ENCODE results near the gene SPSB2.

Gene SPSB2

GRCh38 chr12:6899837-6900519 is 26.9 kb upstream of the SPSB2 start:
- H3K9me3 ChIP-seq (ENCODE audit: control insufficient read depth, insufficient read depth, low read depth, low read length): no peaks in the 10 kb centered on the region
- no peak overlapping the region for H3K27ac ChIP-seq (ENCODE audit: extremely low read depth, low read depth, low read length)
- ChIA-PET POLR2A (no interaction called here), CTCF (interaction anchor here (1.7 kb wide), 1 partner anchor 30 kb away, joined by 5 read pairs; no protein-coding TSS in a partner anchor)
- H3K4me3 ChIP-seq (ENCODE audit: low read depth, low read length): no peak overlapping the region
- no peak for TF ChIP-seq ZNF175 (tag by site-specific recombination; IDR thresholded peaks at IDR 0.05)
- peak; percentile 35; the same call in 1 of the 2 replicates for TF ChIP-seq PRDM6 (tag by site-specific recombination; IDR thresholded peaks at IDR 0.05)
- TF ChIP-seq PRDM1 (tag by site-specific recombination; IDR thresholded peaks at IDR 0.05): no peak
- 0 out of 2 replicates have a peak, but pooled peaks have one; percentile 24 for TF ChIP-seq ZBTB8A (tag by site-specific recombination; IDR thresholded peaks at IDR 0.05)
- TF ChIP-seq ZIC2 (tag by site-specific recombination; IDR thresholded peaks at IDR 0.05): peak; percentile 22; the same call in 1 of the 2 replicates
- TF ChIP-seq ZNF621 (tag by site-specific recombination; IDR thresholded peaks at IDR 0.05): no peak
- TF ChIP-seq KLF9 (tag by site-specific recombination; IDR thresholded peaks at IDR 0.05; ENCODE audit: low read depth): peak; percentile 74
- TF ChIP-seq ZBTB6 (tag by site-specific recombination; IDR thresholded peaks at IDR 0.05): peak; percentile 47
- TF ChIP-seq ZBTB17 (tag by site-specific recombination; IDR thresholded peaks at IDR 0.05): peak; percentile 58
- TF ChIP-seq ZNF530 (tag by site-specific recombination; IDR thresholded peaks at IDR 0.05; ENCODE audit: low read depth): no peak
- TF ChIP-seq ZNF26 (tag by site-specific recombination; IDR thresholded peaks at IDR 0.05): no peak
- TF ChIP-seq ZNF362 (tag by site-specific recombination; IDR thresholded peaks at IDR 0.05): 0 out of 2 replicates have a peak, but pooled peaks have one; percentile 45
- no peak for TF ChIP-seq ZSCAN5A (tag by site-specific recombination; IDR thresholded peaks at IDR 0.05)
- no peaks in the 10 kb centered on the region for H3K36me3 ChIP-seq (ENCODE audit: control insufficient read depth in 2 of 2, insufficient read depth in 1 of 2, low read length in 2 of 2)
- peaks cover 13% of the 10 kb centered on the region; the same call in 1 of the 2 replicates for H3K4me1 ChIP-seq (ENCODE audit: control insufficient read depth, insufficient read depth, low read length)

- ChIA-PET POLR2A (no interaction called here), CTCF (interaction anchor here (0.8 to 1.7 kb wide), 2 partner anchors 16 to 29 kb away, joined by 3 to 5 read pairs; no protein-coding TSS in a partner anchor)
- H3K27ac ChIP-seq (ENCODE audit: extremely low read depth, low read depth, low read length): no peak overlapping the region
Observed at GRCh38 chr12:6899427-6899826, 26.3 kb upstream of the SPSB2 start.

More at GRCh38 chr12:6899427-6899826, 26.3 kb upstream of the SPSB2 start:
- no peaks in the 10 kb centered on the region for H3K36me3 ChIP-seq (ENCODE audit: control insufficient read depth in 2 of 2, insufficient read depth in 1 of 2, low read length in 2 of 2)
- TF ChIP-seq ZNF248 (tag by site-specific recombination; IDR thresholded peaks at IDR 0.05): no peak
- TF ChIP-seq MEIS1 (CRISPR knock-in tag; IDR thresholded peaks at IDR 0.05; ENCODE audit: borderline replicate concordance): no peak
- no peak for TF ChIP-seq ZNF707 (tag by site-specific recombination; IDR thresholded peaks at IDR 0.05)
- TF ChIP-seq ZNF324 (tag by site-specific recombination; IDR thresholded peaks at IDR 0.05): no peak
- no peaks in the 10 kb centered on the region for H3K9me3 ChIP-seq (ENCODE audit: control insufficient read depth, insufficient read depth, low read depth, low read length)
- peaks cover 13% of the 10 kb centered on the region; the same call in 1 of the 2 replicates for H3K4me1 ChIP-seq (ENCODE audit: control insufficient read depth, insufficient read depth, low read length)
- H3K4me3 ChIP-seq (ENCODE audit: low read depth, low read length): no peak overlapping the region
